GM21737 (cell line): ENCODE results near the gene CETP.

Source experiments
- ATAC-seq: cut with Tn5 transposase; IDR thresholded peaks from one replicate; pipeline ENCODE4 v1.9.1; 2021; ENCODE audit warnings: mild to moderate bottlenecking, moderate library complexity; ENCODE audit not compliant: unreplicated experiment

Gene CETP

GRCh38 chr16:56961851-56962281 is at the start of gene CETP:
CETP (plus strand) TSS chr16:56961950; CDS start chr16:56961980, 30 bp downstream.
- ATAC-seq = no peak

- no peak for ATAC-seq
Observed at GRCh38 chr16:56912746-56913708, 48.7 kb upstream of the CETP start.

- ATAC-seq = no peak
Observed at GRCh38 chr16:56914896-56915295, 46.9 kb upstream of the CETP start.

GRCh38 chr16:56915336-56916119 is 46.2 kb upstream of the CETP start:
- ATAC-seq = no peak

GRCh38 chr16:56916571-56917403 is 45.0 kb upstream of the CETP start:
- peak; percentile 65 for ATAC-seq

GRCh38 chr16:56918467-56919012 is 43.2 kb upstream of the CETP start:
- ATAC-seq = no peak

GRCh38 chr16:56919099-56919800 is 42.5 kb upstream of the CETP start:
- no peak for ATAC-seq

GRCh38 chr16:56921571-56921970 is 40.2 kb upstream of the CETP start:
- no peak for ATAC-seq

GRCh38 chr16:56923481-56924091 is 38.2 kb upstream of the CETP start:
- no peak for ATAC-seq

- no peak for ATAC-seq
Observed at GRCh38 chr16:56927471-56927870, 34.3 kb upstream of the CETP start.

- no peak for ATAC-seq
Observed at GRCh38 chr16:56929639-56930038, 32.1 kb upstream of the CETP start.

- no peak for ATAC-seq
Observed at GRCh38 chr16:56930486-56931270, 31.1 kb upstream of the CETP start.

- ATAC-seq = peak; percentile 36
Observed at GRCh38 chr16:56931271-56931891, 30.4 kb upstream of the CETP start.

- ATAC-seq = peak; percentile 89
Observed at GRCh38 chr16:56931892-56932720, 29.6 kb upstream of the CETP start, which contains the start of gene HERPUD1. HERPUD1 (plus strand) TSS chr16:56932142; CDS start chr16:56932245, 103 bp downstream.

- ATAC-seq = no peak
Observed at GRCh38 chr16:56932721-56933619, 28.8 kb upstream of the CETP start.
